Breast epithelium (tissue), 3 donors: ENCODE results near the gene CD164L2.

ENCODE experiments used
- POLR2A ChIP-seq: fragments of 450-650 bp; IDR thresholded peaks from one replicate; pipeline ENCODE4 v1.6.1; 2016; ENCODE audit warnings: antibody characterized with exemption, mild to moderate bottlenecking, moderate library complexity
- POLR2AphosphoS5 ChIP-seq, 3 donors: sonication (generic); formaldehyde crosslinking; IDR thresholded peaks; one replicate each; pipeline ENCODE4 v1.6.1; 2017; ENCODE audit warnings: antibody characterized with exemption in 3 of 3
- TF ChIP-seq, protein P1 (sequence below), 3 donors: fragments of 450-650 bp; IDR thresholded peaks; one replicate each; pipeline ENCODE4 v1.5.1; 2016 to 2017; ENCODE audit warnings: antibody characterized with exemption in 3 of 3, mild to moderate bottlenecking in 3 of 3, moderate library complexity in 3 of 3

GRCh38 chr1:27409669-27410068 is 26.5 kb upstream of the CD164L2 start:
- TF ChIP-seq POLR2AphosphoS5 (IDR thresholded peaks at IDR 0.05): no peak
- TF ChIP-seq, protein P1, sequence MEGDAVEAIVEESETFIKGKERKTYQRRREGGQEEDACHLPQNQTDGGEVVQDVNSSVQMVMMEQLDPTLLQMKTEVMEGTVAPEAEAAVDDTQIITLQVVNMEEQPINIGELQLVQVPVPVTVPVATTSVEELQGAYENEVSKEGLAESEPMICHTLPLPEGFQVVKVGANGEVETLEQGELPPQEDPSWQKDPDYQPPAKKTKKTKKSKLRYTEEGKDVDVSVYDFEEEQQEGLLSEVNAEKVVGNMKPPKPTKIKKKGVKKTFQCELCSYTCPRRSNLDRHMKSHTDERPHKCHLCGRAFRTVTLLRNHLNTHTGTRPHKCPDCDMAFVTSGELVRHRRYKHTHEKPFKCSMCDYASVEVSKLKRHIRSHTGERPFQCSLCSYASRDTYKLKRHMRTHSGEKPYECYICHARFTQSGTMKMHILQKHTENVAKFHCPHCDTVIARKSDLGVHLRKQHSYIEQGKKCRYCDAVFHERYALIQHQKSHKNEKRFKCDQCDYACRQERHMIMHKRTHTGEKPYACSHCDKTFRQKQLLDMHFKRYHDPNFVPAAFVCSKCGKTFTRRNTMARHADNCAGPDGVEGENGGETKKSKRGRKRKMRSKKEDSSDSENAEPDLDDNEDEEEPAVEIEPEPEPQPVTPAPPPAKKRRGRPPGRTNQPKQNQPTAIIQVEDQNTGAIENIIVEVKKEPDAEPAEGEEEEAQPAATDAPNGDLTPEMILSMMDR (IDR thresholded peaks at IDR 0.05): no peak
- no peak for TF ChIP-seq POLR2A
